GM03348 (cell line): ENCODE measurements around the gene FOCAD.
"Not testable (repeated sequence)": the region's sequence is repeated elsewhere in the genome, so short reads cannot be mapped to it uniquely, and the experiment has no call there.

Source experiments
- DNase-seq: peaks from one replicate; pipeline ENCODE4 v3.0.0; 2012; ENCODE audit warnings: low spot score

FOCAD gene, protein sequence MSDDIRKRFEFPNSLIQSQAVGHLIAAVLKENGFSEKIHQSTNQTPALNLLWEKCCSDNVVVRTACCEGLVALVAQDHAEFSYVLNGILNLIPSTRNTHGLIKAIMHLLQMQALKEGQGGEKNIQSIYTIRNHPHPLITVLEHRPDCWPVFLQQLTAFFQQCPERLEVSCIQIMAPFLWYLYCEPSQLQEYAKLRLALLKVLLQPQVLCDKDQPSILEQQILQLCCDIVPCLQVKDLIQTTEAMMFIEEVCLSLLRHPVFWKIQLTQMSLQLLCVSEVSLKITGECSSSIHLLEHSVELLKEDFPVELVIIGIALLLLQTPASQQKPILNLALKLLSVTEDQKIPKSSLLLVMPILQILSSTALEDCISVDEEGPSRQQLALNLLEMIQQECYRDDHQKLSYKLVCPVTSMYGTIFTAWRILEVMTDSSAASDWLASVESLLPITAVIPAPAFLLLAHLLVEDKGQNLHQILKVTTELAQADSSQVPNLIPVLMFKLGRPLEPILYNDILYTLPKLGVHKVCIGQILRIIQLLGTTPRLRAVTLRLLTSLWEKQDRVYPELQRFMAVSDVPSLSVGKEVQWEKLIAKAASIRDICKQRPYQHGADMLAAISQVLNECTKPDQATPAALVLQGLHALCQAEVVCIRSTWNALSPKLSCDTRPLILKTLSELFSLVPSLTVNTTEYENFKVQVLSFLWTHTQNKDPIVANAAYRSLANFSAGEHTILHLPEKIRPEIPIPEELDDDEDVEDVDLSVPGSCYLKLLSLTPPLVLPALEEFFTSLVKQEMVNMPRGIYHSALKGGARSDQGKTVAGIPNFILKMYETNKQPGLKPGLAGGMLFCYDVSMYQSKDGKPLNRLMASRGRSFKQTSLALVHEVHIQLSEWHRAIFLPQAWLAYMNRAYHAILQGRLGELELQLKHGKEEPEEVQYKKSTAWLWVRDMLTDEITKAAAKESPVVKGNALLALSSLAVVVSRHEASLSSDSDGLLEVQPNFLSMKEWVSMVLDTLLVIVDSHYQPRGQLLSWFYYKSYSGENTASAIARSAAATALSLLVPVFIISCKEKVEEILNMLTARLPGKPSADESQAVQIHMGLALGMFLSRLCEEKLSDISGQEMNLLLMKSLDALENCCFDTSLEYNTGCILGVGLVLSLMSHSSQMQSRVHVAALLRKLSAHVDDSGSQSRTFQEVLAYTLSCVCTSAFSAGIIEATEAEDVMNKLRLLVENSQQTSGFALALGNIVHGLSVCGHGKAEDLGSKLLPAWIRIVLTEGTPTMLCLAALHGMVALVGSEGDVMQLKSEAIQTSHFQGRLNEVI (N-terminal part only)

DNA sequence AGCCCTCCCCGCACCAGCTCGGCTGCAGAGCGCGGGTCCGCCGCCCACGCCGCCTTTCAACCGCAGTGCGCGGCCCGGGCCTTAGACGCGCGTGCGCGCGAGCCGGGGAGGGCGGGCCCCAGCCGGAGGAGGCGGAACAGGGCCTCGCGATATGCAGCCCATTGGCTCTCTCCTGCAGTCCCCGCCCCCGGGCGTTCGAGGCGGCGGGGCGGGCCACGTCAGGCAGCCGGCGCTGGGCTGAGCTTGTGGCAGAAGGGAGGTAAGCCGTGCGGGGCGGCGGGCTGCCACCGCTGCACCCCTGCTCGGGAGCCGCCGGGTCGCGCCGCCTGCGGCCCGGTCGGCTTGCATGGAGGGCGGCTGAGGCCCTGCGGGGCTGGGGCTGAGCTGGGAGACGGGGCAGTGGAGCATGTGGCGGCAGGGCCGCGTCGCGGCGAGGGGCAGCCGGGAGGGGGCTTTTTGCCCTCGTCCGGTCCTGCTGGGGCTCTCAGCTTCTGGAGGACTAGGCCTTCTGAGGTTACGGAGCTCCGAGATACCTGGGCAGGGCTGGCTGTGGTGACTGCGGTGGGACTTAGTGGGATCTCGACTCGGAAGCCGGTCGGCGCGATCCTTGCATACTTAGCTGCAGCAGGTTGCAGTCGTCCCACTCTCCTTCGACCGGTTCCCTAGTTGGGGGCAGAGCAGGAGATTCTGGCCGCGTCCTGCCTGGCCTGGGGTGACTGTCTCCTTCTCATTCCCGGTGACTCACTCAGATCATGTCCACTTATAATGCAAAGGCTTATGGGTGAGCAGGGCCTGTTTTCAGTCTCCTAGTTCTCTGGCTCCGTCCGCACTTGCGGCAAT is at the start of gene FOCAD:
TSS of gene FOCAD (plus strand) at position 225 of the 840 bp plus-strand sequence. CDS start 31,095 bp downstream, outside the sequence.
- peak; percentile 99 for DNase-seq

DNA sequence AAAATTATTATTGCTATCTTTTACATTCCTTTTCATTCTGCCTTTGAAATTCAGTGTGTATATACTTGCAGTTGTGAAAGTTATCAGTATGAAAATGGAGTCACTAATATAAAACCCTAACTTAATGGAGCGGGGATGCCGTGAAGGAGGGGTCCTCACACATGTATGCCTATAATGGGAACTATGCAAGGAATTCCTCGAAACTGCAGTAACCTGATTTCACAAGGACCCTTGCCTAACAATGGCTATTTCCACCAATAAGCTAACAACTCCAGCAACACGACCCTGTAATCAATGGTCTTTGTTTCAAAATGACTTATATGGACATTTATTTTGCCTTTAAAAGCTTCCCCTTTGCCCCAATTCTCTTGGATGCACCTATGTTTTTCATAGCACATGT is 49.2 kb upstream of the FOCAD start:
- no peak for DNase-seq

DNA sequence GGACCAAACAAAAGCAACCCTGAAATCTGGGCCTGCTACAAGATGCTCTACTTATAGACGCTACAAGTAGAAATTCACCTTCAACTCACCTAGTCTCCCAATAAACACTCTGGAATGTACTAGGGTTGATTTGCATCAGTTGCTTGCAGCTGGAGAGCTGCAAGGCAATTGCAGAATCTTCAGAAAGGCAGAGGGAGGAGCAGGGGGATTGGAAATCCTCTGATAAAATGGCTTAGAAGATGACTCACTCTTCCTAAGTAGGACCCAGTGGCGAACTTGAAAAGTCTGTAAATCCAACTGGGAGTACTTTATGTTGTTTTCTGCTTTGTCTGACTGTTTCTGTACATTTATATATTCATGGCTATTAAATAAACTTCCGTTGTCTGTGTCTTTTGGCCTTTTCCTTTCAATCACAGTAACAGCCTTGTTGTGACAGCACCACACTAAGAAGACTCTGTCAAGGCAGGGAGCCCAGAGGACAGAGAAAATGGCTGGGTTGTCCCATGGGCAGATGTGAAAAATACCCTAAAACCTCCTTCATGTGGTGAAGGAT is 47.1 kb upstream of the FOCAD start:
- DNase-seq, result no peak

DNA sequence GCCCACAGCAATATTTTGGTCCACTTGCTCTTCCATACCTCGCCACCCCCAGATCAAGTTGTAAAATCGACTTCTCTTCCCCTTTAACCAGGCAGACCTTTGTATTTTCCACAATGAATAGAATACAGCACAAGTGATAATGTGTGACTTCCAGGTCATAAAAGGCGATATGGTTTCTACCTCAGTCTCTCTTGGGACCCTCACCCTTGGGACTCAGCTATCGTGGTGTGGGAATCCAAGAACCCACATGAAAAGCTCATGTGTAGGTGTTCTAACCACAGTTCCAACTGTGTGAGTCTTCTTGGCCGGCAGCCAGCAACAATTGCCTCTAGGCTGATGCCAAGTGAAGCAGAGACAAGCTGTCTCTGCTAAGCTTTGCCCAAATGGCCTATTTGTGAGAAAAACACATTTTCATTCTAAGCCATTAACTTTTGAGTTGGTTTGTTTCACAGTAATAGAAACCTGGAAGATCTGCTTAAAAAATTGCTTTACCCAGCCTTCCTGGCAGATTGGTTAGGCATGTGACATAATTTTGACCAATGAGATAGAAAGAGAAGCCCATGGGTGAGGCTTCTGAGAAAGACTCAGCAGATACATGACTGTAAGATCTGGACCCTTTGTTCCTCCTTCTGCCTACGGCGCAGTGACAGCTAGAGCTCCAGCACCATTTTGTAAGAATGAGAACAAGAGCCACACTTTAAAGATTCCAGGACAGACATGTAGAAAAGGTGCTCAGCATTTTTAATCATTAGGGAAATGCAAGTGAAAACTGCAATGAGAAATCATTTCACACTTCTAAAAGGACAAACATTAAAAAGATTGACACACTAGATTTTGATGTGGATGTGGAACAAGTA is 43.5 kb upstream of the FOCAD start:
- no peak for DNase-seq

DNA sequence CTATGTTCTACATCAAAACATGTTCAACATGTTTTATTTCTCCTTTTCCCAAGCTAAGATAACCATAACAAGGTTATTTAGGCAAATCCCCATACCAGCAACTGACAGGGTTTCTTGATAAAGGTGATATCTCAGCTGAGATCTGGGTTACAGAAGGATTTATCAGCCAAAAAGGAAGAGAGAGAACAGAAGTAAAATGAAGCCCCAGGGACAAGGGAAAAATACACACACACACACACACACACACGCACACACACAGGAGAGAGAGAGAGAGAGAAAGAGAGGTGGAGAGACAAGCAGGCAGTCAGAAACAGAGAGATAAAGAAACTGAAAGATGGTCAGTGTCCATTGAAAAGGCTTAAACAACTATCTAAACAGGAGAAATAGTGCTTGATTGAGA is 42.0 kb upstream of the FOCAD start:
- no peak for DNase-seq

DNA sequence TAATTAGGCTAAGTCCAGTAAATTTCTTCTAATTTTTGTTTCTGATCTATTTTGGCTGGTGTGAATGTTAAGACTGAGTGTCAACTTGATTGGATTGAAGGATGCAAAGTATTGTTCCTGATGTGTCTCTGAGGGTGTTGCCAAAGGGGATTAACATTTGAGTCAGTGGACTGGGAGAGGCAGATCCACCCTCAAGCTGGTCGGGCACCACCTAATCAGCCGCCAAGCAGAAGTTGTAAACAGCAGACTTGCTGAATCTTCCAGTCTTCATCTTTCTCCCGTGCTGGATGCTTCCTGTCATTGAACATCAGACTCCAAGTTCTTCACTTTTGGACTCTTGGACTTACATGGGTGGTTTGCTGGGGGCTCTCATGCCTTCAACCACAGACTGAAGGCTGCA is 40.4 kb upstream of the FOCAD start:
- no peak for DNase-seq

DNA sequence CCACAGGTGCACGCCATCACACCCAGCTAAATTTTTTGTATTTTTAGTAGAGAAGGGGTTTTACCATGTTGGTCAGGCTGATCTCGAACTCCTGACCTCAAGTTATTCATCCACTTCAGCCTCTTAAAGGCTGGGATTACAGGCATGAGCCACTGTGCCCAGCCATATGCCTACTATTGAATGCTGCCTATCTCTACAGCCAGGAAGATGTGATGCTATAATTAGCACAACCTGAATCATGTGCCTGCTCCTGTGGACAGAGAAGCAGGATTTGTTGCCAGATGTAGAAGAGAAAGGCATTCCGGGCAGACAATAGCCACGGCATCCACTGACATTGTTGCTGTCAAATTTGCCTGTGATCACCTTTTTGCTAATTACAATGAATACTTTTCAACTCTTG is 37.4 kb upstream of the FOCAD start:
- no peak for DNase-seq

DNA sequence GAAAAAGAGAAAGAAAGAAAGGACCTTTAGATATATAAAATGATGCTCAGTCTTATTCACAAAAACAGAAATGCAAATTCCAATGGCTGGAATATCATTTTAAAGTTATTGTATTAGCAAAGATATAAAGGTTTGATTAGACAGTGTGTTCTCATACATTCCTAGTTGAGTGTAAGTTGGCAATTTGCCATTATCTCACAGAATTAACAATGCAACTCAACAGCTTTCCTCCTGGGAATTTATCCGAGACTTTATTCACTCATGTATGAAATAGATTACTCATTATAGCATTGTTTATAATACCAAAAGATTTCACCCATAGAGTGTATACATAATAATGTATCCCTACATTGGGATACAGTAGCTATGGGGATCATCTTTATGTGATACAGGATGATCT is 34.7 kb upstream of the FOCAD start:
- DNase-seq, result no peak

DNA sequence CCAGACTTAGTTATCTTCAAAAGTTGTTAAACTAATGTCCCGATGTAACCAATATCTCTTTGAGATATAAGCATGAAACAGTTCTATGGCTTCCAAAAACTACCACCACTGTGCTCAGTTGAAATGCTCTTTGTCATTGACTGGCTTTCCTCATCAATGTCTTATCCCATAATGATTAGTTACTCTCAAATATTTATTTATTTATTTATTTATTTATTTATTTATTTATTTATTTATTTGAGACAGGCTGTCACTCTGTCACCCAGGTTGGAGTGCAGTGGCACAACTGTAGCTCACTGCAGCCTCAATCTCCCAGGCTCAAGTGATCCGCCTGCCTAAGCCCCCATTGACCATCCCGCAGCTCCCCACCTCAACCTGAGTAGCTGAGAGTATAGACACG is 33.7 kb upstream of the FOCAD start:
- no peak for DNase-seq

DNA sequence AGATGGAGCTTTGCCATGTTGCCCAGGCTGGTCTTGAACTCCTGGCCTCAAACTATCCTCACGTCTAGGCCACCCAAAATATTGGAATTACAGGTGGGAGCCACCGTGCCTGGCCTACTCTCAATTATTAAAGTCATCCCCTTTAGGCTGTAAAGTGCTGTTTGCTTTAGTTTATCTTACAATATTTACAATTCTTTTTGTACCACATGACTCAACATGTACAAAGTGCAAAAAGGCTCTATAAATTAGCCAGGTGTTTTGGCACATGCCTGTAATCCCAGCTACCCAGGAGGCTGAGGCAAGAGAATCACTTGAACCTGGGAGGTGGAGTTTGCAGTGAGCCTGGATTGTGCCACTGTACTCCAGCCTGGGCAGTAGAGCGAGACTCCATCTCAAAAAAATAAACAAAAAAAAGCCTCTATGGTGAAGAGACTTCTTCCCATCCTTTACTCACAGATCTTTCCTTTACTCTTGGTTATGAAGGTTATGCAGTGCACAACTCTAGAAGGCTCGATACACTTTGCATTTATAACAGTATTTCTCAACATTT is 33.2 kb upstream of the FOCAD start:
- no peak for DNase-seq

DNA sequence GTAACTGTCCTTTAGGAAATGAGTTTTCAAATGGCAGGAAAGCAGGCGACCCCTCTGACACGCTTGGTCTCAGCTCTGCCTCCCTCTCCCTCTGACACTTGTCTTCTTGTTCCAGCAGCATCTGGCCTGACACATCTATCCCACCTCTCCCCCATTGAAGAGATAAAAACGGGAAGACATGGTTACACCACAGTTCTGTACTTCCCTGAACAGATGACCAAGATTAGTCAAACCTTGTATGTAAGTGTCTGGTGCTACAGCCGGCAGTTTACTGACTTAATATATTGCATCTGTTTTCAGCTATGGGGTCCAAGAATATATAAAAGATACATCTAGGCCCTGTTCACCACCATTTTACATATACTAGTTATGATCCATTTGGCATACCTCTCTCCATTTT is 32.1 kb upstream of the FOCAD start:
- DNase-seq, result no peak

DNA sequence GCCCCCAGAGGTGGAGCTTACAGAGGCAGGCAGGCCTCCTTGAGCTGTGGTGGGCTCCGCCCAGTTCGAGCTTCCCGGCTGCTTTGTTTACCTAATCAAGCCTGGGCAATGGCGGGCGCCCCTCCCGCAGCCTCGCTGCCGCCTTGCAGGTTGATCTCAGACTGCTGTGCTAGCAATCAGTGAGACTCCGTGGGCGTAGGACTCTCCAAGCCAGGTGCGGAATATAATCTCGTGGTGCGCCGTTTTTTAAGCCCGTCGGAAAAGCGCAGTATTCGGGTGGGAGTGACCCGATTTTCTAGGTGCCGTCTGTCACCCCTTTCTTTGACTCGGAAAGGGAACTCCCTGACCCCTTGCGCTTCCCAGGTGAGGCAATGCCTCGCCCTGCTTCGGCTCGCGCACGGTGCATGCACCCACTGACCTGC is 25.8 kb upstream of the FOCAD start:
- not testable (repeated sequence) for DNase-seq

DNA sequence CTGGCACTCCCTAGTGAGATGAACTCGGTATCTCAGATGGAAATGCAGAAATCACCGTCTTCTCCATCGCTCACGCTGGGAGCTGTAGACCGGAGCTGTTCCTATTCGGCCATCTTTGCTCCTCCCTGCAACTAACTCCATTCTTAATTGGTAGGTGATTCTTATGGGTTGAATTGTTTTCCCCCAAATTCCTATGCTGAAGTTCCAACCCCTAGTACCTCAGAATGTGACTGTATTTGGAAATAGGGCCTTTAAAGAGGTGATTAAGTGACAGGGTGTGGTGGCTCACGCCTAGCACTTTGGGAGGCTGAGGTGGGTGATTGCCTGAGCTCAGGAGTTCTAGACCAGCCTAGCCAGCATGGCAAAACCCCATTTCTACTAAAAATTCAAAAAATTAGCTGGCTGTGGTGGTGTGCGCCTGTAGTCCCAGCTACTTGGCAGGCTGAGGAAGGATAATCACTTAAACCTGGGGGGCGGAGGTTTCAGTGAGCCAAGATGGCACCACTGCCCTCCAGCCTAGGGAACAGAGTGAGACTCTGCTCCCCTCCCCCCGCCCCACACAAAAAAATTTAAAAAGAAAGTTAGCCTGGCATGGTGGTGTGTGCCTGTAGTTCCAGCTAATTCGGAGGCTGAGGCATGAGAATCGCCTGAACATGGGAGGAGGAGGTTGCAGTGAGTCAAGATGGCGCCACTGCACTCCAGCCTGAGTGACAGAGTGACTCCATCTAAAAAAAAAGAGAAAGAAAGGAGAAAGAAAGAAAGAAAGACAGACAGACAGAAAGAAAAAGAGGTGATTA is 25.2 kb upstream of the FOCAD start:
- DNase-seq, result no peak

DNA sequence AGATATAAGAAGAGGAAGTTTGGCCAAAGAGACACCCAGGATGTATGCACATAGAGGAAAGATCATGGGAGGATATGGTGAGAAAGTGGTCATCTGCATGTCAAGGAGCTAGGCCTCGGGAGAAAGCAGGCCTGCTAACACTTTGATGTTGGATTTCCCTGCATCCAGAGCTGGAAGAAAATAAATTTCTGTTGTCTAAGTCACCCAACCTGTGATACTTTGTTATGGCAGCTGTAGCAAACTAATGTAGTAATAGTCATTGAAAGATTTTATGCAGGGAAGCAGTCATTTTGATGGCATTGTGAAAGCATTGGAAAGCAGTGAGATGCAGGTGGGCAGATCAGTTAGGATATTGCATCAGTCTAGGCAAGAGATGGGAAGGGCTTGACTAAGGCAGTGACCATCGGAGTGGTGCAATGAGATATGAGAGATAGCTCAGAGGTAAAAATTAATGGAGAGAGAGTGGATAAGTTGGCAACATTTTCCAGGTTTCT is 24.5 kb upstream of the FOCAD start:
- DNase-seq, result no peak

DNA sequence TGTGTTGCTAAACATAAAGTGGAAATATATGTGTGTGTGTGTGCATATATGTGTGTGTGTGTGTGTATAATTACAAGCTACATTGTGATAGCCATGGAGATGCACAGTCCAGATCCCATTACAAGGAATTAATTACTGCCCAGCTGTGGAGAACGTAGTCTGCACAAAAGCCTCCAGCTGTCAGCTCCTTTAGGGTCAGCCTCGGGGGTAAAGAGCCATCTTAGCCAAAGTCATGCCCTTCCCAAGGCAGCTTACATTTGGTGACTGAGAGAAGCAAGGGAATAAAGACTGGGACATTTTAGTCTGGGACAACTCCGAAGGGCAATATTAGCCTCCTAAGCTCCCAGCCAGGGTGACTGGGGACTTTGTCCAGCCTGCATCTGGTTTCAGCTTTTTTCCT is 21.9 kb upstream of the FOCAD start:
- DNase-seq, result no peak

DNA sequence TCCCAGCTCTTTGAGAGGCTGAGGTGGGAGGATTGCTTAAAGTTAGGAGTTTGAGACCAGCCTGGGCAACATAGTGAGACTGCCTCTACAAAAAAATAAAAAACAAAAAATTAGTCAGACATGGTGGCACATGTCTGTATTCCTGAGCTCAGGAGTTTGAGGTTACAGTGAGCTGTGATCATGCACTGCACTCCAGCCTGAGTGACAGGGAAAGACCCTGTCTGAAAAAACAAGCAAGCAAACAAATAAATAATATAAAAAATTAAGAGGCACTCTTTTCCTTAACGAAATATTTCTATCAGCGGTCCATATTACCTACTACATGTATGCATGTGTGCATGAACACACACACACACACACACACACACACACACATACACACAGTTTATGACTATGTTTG is 20.9 kb upstream of the FOCAD start:
- no peak for DNase-seq

DNA sequence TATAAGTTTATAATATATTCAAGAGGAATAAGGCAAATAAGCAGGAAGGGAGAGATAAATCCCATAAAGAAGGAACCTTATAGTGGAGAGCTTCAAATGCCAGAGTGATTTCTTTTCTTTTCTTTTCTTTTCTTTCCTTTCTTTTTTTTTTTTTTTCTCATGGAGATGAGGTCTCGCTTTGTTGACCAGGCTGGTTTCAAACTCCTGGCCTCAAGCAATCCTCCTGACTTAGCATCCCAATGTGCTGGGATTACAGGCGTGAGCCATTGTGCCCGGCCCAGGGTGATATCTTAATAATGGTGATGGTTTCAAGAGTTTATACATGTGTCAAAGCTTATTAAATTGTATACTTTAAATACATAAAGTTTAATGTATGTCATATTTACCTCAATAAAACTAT is 19.6 kb upstream of the FOCAD start:
- DNase-seq, result no peak

DNA sequence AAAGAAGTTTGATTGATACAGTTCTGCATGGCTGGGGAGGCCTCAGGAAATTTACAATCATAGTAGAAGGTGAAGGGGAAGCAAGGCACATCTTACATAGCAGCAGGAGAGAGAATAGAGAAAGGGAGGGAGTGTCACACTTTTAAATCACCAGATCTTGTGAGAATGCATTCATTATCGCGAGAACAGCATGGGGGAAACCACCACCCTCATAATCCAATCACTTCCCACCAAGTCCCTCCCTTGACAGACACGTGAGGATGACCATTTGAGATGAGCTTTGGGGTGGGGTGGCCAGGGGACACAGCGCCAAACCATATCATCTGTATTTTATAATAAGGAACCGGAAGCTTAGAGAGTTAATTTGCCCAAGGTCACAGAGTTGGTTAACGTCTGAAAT is 13.7 kb upstream of the FOCAD start:
- no peak for DNase-seq

DNA sequence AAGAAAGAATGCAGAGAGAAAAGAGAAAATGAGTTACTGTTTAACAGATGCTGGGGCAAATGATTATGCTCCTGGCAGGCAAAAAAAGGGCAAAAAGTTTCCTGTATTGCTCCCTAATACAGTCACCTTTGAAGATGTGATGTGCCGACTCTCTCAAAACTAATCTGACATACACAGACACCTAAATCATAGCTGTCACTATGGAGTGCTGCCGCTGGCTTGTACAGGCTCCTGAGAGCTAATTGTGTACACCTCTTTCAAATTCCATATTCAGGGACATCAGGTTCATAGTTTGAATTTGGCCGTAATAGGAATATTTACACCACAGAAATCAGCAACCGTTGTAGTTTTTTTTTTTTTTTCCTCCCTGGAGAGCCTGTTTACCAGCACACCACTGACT is 12.4 kb upstream of the FOCAD start:
- no peak for DNase-seq
